ENCODE measurements around the gene ID3. TPM values are rescaled to one million over a fixed set of nuclear protein-coding genes. Genes with fewer than 3 reads are reported as not detected.
"Not testable (repeated sequence)": the region's sequence is repeated elsewhere in the genome, so short reads cannot be mapped to it uniquely, and the experiment has no call there.

Gene ID3
- total RNA-seq, 1 donor from 2014 or later, result 420 TPM

- no peaks in the 10 kb centered on the region for H3K9me3 Mint-ChIP-seq (ENCODE audit: low read depth)
- no peak for DNase-seq (ENCODE audit: low spot score, unreplicated experiment)
- no peak overlapping the region for H3K27ac Mint-ChIP-seq
- H3K4me3 Mint-ChIP-seq (ENCODE audit: low read depth), result no peak overlapping the region
- no peaks in the 10 kb centered on the region for H3K36me3 Mint-ChIP-seq (ENCODE audit: insufficient read depth)
- TF ChIP-seq CTCF (IDR thresholded peaks at IDR 0.05; ENCODE audit: unreplicated experiment), result no peak
- peaks cover 3% of the 10 kb centered on the region for H3K27me3 Mint-ChIP-seq
- peaks cover 13% of the 10 kb centered on the region for H3K4me1 Mint-ChIP-seq (ENCODE audit: low read depth)
Measured at GRCh38 chr1:23543707-23544443, 15.4 kb downstream of the ID3 start.

- DNase-seq (ENCODE audit: low spot score, unreplicated experiment), result not testable (repeated sequence)
Measured at GRCh38 chr1:23542940-23543339, 16.4 kb downstream of the ID3 start.

GRCh38 chr1:23539698-23540266 is 19.5 kb downstream of the ID3 start:
- no peaks in the 10 kb centered on the region for H3K36me3 Mint-ChIP-seq (ENCODE audit: insufficient read depth)
- no peaks in the 10 kb centered on the region for H3K9me3 Mint-ChIP-seq (ENCODE audit: low read depth)
- peaks cover 3% of the 10 kb centered on the region for H3K27me3 Mint-ChIP-seq
- TF ChIP-seq CTCF (IDR thresholded peaks at IDR 0.05; ENCODE audit: unreplicated experiment), result peak; percentile 93
- peaks cover 4% of the 10 kb centered on the region for H3K4me1 Mint-ChIP-seq (ENCODE audit: low read depth)
- H3K4me3 Mint-ChIP-seq (ENCODE audit: low read depth), result no peak overlapping the region
- peak overlapping the region; percentile 41 for H3K27ac Mint-ChIP-seq
- DNase-seq (ENCODE audit: low spot score, unreplicated experiment), result peak; percentile 87

More at GRCh38 chr1:23542940-23543339, 16.4 kb downstream of the ID3 start:
- H3K27me3 Mint-ChIP-seq; H3K4me3 Mint-ChIP-seq (ENCODE audit: low read depth); H3K9me3 Mint-ChIP-seq (ENCODE audit: low read depth); H3K36me3 Mint-ChIP-seq (ENCODE audit: insufficient read depth): not testable (repeated sequence)
- Mint-ChIP-seq H3K27ac (peak overlapping the region; percentile 41), H3K4me1 (ENCODE audit: low read depth) (peaks cover 13% of the 10 kb centered on the region)

GRCh38 chr1:23537296-23537973 is 21.9 kb downstream of the ID3 start:
- no peak for TF ChIP-seq CTCF (IDR thresholded peaks at IDR 0.05; ENCODE audit: unreplicated experiment)
- Mint-ChIP-seq H3K4me3 (ENCODE audit: low read depth) (no peak overlapping the region), H3K9me3 (ENCODE audit: low read depth) (no peaks in the 10 kb centered on the region), H3K4me1 (ENCODE audit: low read depth) (peaks cover 4% of the 10 kb centered on the region), H3K36me3 (ENCODE audit: insufficient read depth) (no peaks in the 10 kb centered on the region), H3K27me3 (peaks cover 7% of the 10 kb centered on the region), H3K27ac (no peak overlapping the region)
- DNase-seq (ENCODE audit: low spot score, unreplicated experiment), result no peak

DNA sequence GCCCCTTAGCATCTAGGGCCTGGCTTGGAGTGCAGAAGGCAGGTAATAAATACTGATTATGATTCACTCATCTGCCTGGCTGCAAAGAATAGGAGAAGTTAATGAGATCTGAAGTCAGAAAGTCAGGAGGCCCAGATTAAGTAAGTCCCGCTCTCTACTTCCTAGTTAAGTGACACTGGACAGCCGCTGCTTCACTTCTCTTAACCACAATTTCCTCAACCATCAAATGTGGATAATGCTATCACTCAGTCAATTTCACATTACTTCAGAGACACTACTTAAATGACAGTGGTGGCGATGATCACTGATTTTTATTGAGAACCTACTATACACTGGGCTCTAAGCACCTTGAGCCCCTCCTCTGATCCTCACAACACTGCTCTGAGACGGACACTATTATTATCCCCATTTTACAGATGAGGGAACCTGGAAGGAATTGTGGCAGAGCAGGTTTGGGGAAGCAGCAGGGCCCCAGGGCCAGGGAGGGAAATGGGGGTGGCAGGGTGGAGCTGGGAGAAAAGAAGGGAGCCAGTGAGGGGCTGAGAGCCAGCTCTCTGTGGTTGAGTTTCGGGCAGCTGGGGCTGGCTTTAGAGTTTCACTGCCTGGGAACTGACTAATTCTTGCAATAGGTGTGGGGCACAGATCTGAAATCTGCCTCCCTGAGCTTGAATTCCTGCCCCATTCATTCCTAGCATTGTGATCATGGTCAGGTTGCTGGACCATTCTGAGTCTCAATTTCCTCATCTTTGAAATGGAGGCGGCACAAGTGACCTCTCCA is 25.9 kb downstream of the ID3 start:
- no peaks in the 10 kb centered on the region for H3K36me3 Mint-ChIP-seq (ENCODE audit: insufficient read depth)
- DNase-seq (ENCODE audit: low spot score, unreplicated experiment), result no peak
- H3K27ac Mint-ChIP-seq, result no peak overlapping the region
- peaks cover 11% of the 10 kb centered on the region for H3K27me3 Mint-ChIP-seq
- no peak for TF ChIP-seq CTCF (IDR thresholded peaks at IDR 0.05; ENCODE audit: unreplicated experiment)
- no peaks in the 10 kb centered on the region for H3K9me3 Mint-ChIP-seq (ENCODE audit: low read depth)
- H3K4me1 Mint-ChIP-seq (ENCODE audit: low read depth), result peaks cover 10% of the 10 kb centered on the region
- H3K4me3 Mint-ChIP-seq (ENCODE audit: low read depth), result no peak overlapping the region
